Measurements from ENCODE around the gene PRPSAP1.

- TF ChIP-seq RAD21 (IDR thresholded peaks at IDR 0.05 in 1 of 2, conservative IDR thresholded peaks at IDR 0.05 in 1 of 2; ENCODE audit: low read depth in 2 of 2, low read length in 2 of 2) = no peak
- no peak for TF ChIP-seq CTCF (IDR thresholded peaks at IDR 0.05; ENCODE audit: control extremely low read depth in 1 of 3, insufficient read depth in 1 of 3, low read depth in 1 of 3, low read length in 3 of 3)
- TF ChIP-seq JUN (IDR thresholded peaks at IDR 0.05; ENCODE audit: low read depth, low read length) = no peak
- TF ChIP-seq TAF1 (IDR thresholded peaks at IDR 0.05; ENCODE audit: low read depth, low read length) = no peak
- TF ChIP-seq YY1 (IDR thresholded peaks at IDR 0.05; ENCODE audit: low read depth, low read length) = no peak
- no peak for TF ChIP-seq MAX (IDR thresholded peaks at IDR 0.05)
- no peak for TF ChIP-seq CHD7 (IDR thresholded peaks at IDR 0.05; ENCODE audit: insufficient replicate concordance, low read length)
- TF ChIP-seq HDAC6 (IDR thresholded peaks at IDR 0.05; ENCODE audit: low read depth, low read length) = no peak
- no peak for TF ChIP-seq CHD2 (IDR thresholded peaks at IDR 0.05; ENCODE audit: low read length)
- TF ChIP-seq POLR2AphosphoS5 (IDR thresholded peaks at IDR 0.05; ENCODE audit: low read depth, low read length) = no peak
Observed at GRCh38 chr17:76402711-76403110, 49.0 kb upstream of the PRPSAP1 start.
